ENCODE data around the gene ARID3C. TPM values are rescaled to one million over a fixed set of nuclear protein-coding genes. Genes with fewer than 3 reads are reported as not detected.
A peak's percentile ranks its signal among the peaks of the same experiment; 100 is the strongest.

ARID3C gene
- total RNA-seq, 4 donors from 2014 or later, result not detected

- TF ChIP-seq EP300 (IDR thresholded peaks at IDR 0.05), result no peak
- TF ChIP-seq, protein P1, sequence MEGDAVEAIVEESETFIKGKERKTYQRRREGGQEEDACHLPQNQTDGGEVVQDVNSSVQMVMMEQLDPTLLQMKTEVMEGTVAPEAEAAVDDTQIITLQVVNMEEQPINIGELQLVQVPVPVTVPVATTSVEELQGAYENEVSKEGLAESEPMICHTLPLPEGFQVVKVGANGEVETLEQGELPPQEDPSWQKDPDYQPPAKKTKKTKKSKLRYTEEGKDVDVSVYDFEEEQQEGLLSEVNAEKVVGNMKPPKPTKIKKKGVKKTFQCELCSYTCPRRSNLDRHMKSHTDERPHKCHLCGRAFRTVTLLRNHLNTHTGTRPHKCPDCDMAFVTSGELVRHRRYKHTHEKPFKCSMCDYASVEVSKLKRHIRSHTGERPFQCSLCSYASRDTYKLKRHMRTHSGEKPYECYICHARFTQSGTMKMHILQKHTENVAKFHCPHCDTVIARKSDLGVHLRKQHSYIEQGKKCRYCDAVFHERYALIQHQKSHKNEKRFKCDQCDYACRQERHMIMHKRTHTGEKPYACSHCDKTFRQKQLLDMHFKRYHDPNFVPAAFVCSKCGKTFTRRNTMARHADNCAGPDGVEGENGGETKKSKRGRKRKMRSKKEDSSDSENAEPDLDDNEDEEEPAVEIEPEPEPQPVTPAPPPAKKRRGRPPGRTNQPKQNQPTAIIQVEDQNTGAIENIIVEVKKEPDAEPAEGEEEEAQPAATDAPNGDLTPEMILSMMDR (IDR thresholded peaks at IDR 0.05), result no peak
- TF ChIP-seq POLR2AphosphoS5 (IDR thresholded peaks at IDR 0.05), result no peak
- TF ChIP-seq POLR2A (IDR thresholded peaks at IDR 0.05), result no peak
- ATAC-seq, result no peak
- Histone ChIP-seq H3K4me3 (peak overlapping the region in 1 of 2 donors; percentile 53), H3K36me3 (peaks cover 0 to 30% of the 10 kb centered on the region in 2 donors), H3K27ac (peak overlapping the region; percentile 19 to 95 (median 86)), H3K4me1 (peaks cover 0 to 61% (median 46%) of the 10 kb centered on the region in 3 donors), H3K9me3 (no peaks in the 10 kb centered on the region), H3K27me3 (no peaks in the 10 kb centered on the region)
- WGBS, 2 donors (ENCODE audit: low coverage in 1 of 2), result 13 to 29% methylated on average over 2 to 6 of the region's 11 CpGs
These were observed 24.5 kb upstream of the ARID3C start for GRCh38 chr9:34653151-34654072.

DNA sequence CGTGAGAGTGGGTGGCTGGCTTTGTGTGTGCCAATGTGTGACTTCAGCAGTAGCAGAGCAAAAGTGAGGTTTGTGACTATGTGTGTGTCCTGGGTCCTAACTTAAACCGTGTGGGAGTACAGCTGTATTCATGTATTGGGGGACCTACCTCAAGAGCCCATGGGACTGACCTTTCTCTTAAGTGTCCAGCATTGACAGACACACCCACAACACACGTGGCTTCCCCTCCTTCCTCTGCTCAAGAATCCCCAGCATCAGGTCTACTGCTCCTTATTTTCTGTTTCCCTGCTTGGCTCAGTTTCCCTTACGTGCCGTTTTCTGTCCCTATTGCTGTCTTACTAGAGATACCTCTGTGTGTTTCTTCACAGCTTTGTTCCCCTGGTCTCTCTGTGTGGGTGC lies 23.7 kb upstream of the ARID3C start:
- WGBS, 2 donors (ENCODE audit: low coverage in 1 of 2), result 3 to 6% methylated on average over 4 to 5 of the region's 5 CpGs
- Histone ChIP-seq H3K27ac (peak overlapping the region; percentile 19 to 95 (median 86)), H3K4me1 (peaks cover 2 to 69% (median 53%) of the 10 kb centered on the region in 3 donors), H3K27me3 (no peaks in the 10 kb centered on the region), H3K4me3 (peak overlapping the region; percentile 23 to 53), H3K36me3 (peaks cover 0 to 31% of the 10 kb centered on the region in 2 donors), H3K9me3 (no peaks in the 10 kb centered on the region)
- TF ChIP-seq POLR2A (IDR thresholded peaks at IDR 0.05) (no peak), EP300 (IDR thresholded peaks at IDR 0.05) (no peak), POLR2AphosphoS5 (IDR thresholded peaks at IDR 0.05) (no peak)
- TF ChIP-seq, protein P1 (IDR thresholded peaks at IDR 0.05), result no peak
- ATAC-seq, result no peak

DNA sequence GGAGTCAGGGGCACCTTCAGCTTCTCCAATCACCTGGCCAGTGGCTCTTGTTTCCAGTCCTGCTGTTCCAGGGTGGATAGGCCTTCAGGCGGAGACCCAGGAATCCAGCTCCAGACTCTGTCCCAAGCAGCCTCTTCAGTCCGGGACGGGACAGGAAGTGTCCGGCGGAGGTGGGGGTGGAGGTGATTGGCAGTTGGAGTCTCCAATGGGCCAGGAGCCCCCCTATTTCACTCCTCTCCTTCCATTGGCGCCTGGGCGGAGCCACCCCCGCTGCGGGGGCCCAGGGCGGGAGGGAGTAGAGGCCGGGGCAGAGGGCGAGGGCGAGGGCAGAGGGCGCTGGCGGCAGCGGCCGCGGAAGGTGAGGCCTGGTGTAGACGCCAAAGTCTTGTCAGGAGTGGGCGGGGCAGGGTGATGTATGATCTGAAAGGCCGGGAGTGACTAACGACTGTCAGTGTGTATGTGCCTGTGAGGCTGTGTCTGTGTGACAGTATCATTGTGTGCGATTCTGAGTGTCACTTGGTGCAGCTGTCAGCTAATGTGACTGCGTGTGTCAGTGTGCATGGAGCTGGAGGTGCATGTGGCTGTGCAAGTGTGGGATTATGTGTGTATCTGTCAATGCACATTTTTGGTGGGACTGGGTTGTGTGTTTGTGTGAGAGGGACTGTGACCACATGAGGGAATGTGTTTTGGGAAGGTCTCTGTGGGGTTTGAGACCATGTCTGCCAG lies 23.2 kb upstream of the ARID3C start, which contains the start of gene IL11RA:
TSS of gene IL11RA (plus strand) at position 310 of the 726 bp plus-strand sequence. CDS start 3,033 bp downstream, outside the sequence.
- TF ChIP-seq EP300 (IDR thresholded peaks at IDR 0.05), result no peak
- TF ChIP-seq, protein P1 (IDR thresholded peaks at IDR 0.05), result peak in 1 of 4 experiments; percentile 11
- TF ChIP-seq POLR2A (IDR thresholded peaks at IDR 0.05), result peak; percentile 34 to 42
- TF ChIP-seq POLR2AphosphoS5 (IDR thresholded peaks at IDR 0.05), result peak; percentile 43
- H3K4me1 ChIP-seq, result peaks cover 2 to 74% (median 59%) of the 10 kb centered on the region in 3 donors
- peak; percentile 92 for ATAC-seq

GRCh38 chr9:34651321-34651720 lies 22.5 kb upstream of the ARID3C start:
- Histone ChIP-seq H3K4me1 (peaks cover 2 to 79% (median 59%) of the 10 kb centered on the region in 3 donors), H3K9me3 (no peaks in the 10 kb centered on the region), H3K4me3 (peak overlapping the region; percentile 23 to 53), H3K27ac (peak overlapping the region; percentile 19 to 95 (median 86)), H3K36me3 (peaks cover 0 to 24% of the 10 kb centered on the region in 2 donors), H3K27me3 (no peaks in the 10 kb centered on the region)
- WGBS, 2 donors (ENCODE audit: low coverage in 1 of 2), result 13 to 20% methylated on average over 2 to 3 of the region's 4 CpGs
- ATAC-seq, result no peak
- TF ChIP-seq EP300 (IDR thresholded peaks at IDR 0.05), result no peak
- no peak for TF ChIP-seq POLR2AphosphoS5 (IDR thresholded peaks at IDR 0.05)

More for the DNA sequence above, 23.2 kb upstream of the ARID3C start, which contains the start of gene IL11RA:
- WGBS, 2 donors (ENCODE audit: low coverage in 1 of 2), result 2 to 20% methylated on average over 5 to 18 of the region's 24 CpGs
- peak within 1 kb of the TSS; percentile 19 to 95 (median 86) for H3K27ac ChIP-seq
- H3K27me3 ChIP-seq, result no peaks in the 10 kb centered on the region
- H3K4me3 ChIP-seq, result peak within 1 kb of the TSS; percentile 23 to 53
- H3K36me3 ChIP-seq, result peaks cover 0 to 26% of the 10 kb centered on the region in 2 donors
- H3K9me3 ChIP-seq, result no peaks in the 10 kb centered on the region

DNA sequence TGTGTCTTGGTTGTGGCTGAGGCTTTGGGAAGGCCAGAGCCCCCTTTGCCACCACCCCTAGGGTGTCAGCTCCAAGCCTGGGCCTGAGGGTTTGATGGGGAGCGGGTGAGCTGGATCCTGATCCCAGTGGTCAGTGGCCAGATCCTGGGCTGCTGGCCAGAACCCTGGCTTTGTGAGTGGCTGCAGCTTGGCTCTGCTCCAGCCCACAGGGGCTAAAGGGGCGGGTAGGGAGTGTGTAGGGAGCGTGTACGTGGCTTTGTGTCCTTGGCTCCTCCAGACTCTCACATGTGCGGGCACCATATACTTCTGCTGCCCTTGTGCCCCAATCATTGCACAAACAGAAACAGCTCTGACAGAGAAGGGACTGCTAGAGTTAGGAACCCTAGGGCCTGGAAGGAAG lies 21.9 kb upstream of the ARID3C start:
- H3K36me3 ChIP-seq, result peaks cover 0 to 24% of the 10 kb centered on the region in 2 donors
- H3K4me3 ChIP-seq, result no peak overlapping the region
- 100% methylated on average over 1 of the region's 5 CpGs; no CpG with 5 or more reads in 1 of the 2 donors for WGBS, 2 donors (ENCODE audit: low coverage in 1 of 2)
- no peaks in the 10 kb centered on the region for H3K27me3 ChIP-seq
- peak overlapping the region in 3 of 4 donors; percentile 86 to 95 (median 87) for H3K27ac ChIP-seq
- no peak for TF ChIP-seq EP300 (IDR thresholded peaks at IDR 0.05)
- TF ChIP-seq POLR2AphosphoS5 (IDR thresholded peaks at IDR 0.05), result no peak
- TF ChIP-seq, protein P1 (IDR thresholded peaks at IDR 0.05), result no peak
- TF ChIP-seq POLR2A (IDR thresholded peaks at IDR 0.05), result no peak
- ATAC-seq, result no peak
- H3K4me1 ChIP-seq, result peaks cover 2 to 84% (median 59%) of the 10 kb centered on the region in 3 donors
- no peaks in the 10 kb centered on the region for H3K9me3 ChIP-seq

Data from gastroesophageal sphincter (tissue), 4 donors.